GM12874 (cell line): Measurements from ENCODE around the gene ACAP2.

Source experiments
- TF ChIP-seq, protein P1 (sequence below): IDR thresholded peaks from 2 replicates; pipeline ENCODE4 v1.5.1; 2011; ENCODE audit warnings: low read depth, mild to moderate bottlenecking, control low read depth, low read length, moderate library complexity; ENCODE audit not compliant: insufficient read depth

The ACAP2 gene

DNA sequence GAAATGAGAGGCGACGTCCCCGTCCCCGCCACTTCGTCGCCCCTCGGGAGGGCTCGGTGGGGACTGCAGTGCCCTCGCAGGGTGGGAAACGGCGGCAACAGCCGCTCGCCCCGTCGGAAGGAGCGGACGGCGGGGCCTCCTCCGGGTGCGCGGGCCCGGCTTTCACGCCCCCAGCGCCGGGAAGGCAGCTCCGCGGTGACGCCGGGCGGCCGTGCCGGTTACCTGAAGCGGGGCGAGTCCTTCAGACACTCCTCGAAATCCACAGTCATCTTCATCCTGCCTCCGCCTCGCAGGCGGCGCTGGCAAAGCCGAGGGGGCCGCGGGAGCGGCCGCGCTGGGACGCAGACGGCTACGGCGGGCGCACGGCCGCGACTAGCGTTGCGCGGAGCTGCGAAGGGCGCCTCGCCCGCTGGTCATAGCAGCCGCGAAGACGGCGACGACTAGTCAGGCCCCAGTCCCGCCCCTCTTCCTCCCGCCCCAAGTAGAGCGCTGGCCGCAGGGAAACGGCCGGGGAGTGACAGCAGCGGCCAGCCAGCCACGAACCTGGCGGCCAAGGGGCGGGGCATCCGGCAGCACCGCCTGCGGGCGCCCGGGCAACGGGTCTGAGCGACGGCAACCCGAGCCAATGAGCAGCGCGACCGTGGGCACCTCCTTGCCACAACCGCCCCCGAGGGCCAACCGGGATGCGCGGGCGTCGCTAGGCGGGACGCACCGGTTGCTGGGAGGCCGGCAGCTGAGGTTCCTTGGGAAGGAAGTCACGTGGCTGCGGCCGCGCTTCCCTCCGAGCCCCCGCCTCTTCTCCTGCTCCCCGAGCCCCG, at the start of gene ACAP2:
ACAP2 (minus strand) TSS at position 448 of the 818 bp plus-strand sequence; CDS start at position 275, 173 bp downstream.
- TF ChIP-seq, protein P1, sequence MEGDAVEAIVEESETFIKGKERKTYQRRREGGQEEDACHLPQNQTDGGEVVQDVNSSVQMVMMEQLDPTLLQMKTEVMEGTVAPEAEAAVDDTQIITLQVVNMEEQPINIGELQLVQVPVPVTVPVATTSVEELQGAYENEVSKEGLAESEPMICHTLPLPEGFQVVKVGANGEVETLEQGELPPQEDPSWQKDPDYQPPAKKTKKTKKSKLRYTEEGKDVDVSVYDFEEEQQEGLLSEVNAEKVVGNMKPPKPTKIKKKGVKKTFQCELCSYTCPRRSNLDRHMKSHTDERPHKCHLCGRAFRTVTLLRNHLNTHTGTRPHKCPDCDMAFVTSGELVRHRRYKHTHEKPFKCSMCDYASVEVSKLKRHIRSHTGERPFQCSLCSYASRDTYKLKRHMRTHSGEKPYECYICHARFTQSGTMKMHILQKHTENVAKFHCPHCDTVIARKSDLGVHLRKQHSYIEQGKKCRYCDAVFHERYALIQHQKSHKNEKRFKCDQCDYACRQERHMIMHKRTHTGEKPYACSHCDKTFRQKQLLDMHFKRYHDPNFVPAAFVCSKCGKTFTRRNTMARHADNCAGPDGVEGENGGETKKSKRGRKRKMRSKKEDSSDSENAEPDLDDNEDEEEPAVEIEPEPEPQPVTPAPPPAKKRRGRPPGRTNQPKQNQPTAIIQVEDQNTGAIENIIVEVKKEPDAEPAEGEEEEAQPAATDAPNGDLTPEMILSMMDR, result no peak

- TF ChIP-seq, protein P1, result no peak
Observed at GRCh38 chr3:195475614-195476013, 32.8 kb upstream of the ACAP2 start.

- TF ChIP-seq, protein P1, result no peak
Observed at GRCh38 chr3:195468841-195469240, 26.0 kb upstream of the ACAP2 start.

DNA sequence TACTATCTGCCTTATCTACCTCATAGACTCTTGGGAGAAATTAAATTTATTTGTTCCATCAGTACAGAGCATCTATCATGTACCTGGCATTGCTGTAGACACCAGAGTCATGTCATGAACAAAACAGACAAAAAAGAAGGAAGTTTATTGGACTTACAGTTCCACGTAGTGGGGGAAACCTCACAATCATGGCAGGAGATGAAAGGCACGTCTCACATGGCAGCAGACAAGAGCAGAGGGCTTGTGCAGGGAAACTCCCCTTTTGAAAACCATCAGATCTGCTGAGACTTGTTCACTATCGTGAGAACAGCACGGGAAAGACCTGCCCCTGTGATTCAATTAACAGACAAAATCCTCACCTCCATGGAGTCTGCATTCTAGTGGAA, 25.6 kb upstream of the ACAP2 start:
- TF ChIP-seq, protein P1, result no peak

- TF ChIP-seq, protein P1, result no peak
Observed at GRCh38 chr3:195467641-195468390, 25.0 kb upstream of the ACAP2 start.

- TF ChIP-seq, protein P1, result no peak
Observed at GRCh38 chr3:195466251-195466650, 23.4 kb upstream of the ACAP2 start.

- TF ChIP-seq, protein P1, result no peak
Observed at GRCh38 chr3:195462308-195462610, 19.4 kb upstream of the ACAP2 start.
